ENCODE results near the gene AGAP1.

DNA sequence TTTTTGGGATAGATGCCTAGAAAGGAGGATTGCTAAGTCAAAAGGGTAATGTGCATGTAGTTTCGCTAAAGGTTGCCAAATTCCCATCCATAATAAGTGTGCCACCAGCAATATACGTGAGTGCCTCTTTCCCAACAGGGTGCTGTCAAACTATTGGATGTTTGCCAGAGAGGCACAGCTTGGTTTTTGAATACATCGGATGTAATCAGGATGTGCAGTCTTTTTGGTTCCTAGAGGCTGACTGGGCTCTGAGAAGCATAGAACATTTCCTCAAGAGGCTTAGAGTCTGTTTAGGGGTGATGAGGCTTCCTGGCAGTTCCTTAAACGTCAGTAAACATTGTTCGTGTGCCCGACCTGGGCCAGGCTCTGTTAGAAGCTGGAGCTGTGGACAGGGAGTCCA, 28.0 kb downstream of the AGAP1 start:
- TF ChIP-seq CTCF (IDR thresholded peaks at IDR 0.05): no peak
- TF ChIP-seq POLR2A (IDR thresholded peaks at IDR 0.05): no peak

Data from vagina (tissue), 2 donors.